ENCODE data around the gene HIGD2A.

HIGD2A gene

DNA sequence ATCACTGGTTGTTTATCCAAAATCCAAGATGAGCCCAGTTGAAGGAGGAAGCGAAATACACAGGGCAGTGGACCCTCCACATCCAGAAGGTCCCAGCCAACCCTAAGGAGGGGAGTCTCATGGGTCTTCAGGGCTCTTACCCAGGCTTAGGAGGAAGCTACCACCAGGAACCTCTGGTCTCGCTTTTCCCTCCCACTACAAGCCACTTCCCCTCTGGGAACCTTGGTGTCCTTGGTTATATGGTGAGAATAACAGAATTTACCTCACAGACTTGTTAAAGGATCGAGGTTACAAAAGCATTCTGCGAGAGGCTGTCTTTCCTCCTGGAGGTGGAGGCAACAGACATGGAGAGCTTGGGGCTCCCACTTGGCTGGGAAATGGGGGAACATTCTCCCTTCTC lies 3.4 kb downstream of the HIGD2A start:
- no peak for DNase-seq (ENCODE audit: extremely low spot score)
- CTCF ChIA-PET: interaction anchor here (1.2 to 2.1 kb wide), 3 partner anchors 25 to 182 kb away, joined by 3 to 11 read pairs (median 4); partner anchors contain the start of genes CLTB and FAF2
- POLR2A ChIA-PET: no interaction called here

GRCh38 chr5:176392526-176392925 lies 4.0 kb downstream of the HIGD2A start:
- CTCF ChIA-PET: interaction anchor here (0.8 to 2.1 kb wide), 3 partner anchors 24 to 55 kb away, joined by 3 to 11 read pairs (median 7); partner anchors contain the start of genes CLTB and FAF2
- POLR2A ChIA-PET: no interaction called here
- DNase-seq (ENCODE audit: extremely low spot score): no peak
- no peak for TF ChIP-seq CTCF (IDR thresholded peaks at IDR 0.05; ENCODE audit: control extremely low read depth, extremely low read depth, low read depth, missing control alignments)

More for the DNA sequence above, 3.4 kb downstream of the HIGD2A start:
- no peak for TF ChIP-seq CTCF (IDR thresholded peaks at IDR 0.05; ENCODE audit: control extremely low read depth, extremely low read depth, low read depth, missing control alignments)

- TF ChIP-seq CTCF (IDR thresholded peaks at IDR 0.05; ENCODE audit: control extremely low read depth, extremely low read depth, low read depth, missing control alignments): no peak
- no peak for DNase-seq (ENCODE audit: extremely low spot score)
- ChIA-PET CTCF (interaction anchor here (1.0 to 1.9 kb wide), 2 partner anchors 54 to 266 kb away, joined by 3 to 7 read pairs; partner anchors contain the start of gene FAF2), POLR2A (no interaction called here)
Observed at GRCh38 chr5:176394096-176394495, 5.5 kb downstream of the HIGD2A start.

DNA sequence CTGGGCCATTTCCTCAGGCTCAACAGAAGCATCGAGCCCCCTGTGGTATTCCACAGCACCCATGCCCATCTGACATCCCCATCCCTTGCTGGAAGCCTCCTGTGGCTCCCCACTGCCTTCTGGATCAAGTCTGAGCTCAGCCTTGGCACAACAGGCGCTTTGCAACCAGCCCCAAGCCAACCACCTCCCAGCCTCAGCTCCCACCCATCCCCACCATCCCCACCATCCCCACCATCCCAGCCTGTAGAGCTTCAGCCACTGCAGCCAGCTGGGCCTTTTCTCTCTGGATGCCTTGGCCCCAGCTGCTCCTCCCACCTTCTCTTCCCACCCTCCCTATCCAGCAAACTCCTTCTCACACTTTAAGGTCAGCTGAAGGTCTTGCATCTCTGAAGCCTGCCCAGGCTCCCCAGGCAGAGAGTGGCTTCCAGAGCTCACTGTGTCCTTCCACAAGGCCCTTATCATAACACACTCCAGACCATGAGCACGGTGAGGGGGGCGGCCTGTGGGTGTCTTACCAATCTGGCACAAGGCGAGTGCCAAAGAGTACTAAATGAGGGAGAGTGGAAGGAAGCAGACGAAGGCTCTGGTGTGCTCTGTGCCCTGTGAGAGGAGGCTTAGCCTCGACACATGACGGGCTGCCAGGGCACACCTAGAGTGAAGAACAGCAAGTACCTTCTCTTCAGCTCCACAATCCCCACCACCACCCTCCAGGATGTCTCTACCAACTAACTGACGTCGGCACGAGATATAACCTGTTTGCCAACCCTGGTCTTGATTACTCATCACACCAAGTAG lies 6.5 kb downstream of the HIGD2A start:
- TF ChIP-seq CTCF (IDR thresholded peaks at IDR 0.05; ENCODE audit: control extremely low read depth, extremely low read depth, low read depth, missing control alignments): no peak
- ChIA-PET CTCF (no interaction called here), POLR2A (no interaction called here)
- no peak for DNase-seq (ENCODE audit: extremely low spot score)

DNA sequence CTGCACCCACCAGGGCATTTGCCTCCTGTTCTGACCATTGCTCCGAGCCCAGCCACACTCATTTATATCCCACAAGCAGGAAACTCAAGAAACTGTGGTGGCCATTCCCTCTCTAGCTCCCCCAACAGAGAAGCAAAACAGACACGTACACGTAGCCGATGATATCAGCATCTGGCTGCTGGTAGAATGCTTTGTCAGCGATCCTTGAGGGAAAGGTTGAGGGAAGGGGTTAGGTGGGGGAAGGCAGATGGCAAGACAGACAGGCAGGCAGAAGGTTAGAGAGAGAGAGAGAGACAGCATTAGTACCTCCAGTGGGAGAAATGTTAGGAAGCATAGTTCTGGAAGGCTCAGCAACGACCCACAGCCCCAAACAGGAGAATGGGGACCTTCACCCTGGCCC lies 7.8 kb downstream of the HIGD2A start:
- TF ChIP-seq CTCF (IDR thresholded peaks at IDR 0.05; ENCODE audit: control extremely low read depth, extremely low read depth, low read depth, missing control alignments): no peak
- CTCF ChIA-PET: no interaction called here
- no peak for DNase-seq (ENCODE audit: extremely low spot score)
- POLR2A ChIA-PET: no interaction called here

- ChIA-PET POLR2A (no interaction called here), CTCF (no interaction called here)
- no peak for TF ChIP-seq CTCF (IDR thresholded peaks at IDR 0.05; ENCODE audit: control extremely low read depth, extremely low read depth, low read depth, missing control alignments)
- DNase-seq (ENCODE audit: extremely low spot score): no peak
Observed at GRCh38 chr5:176397736-176398420, 9.3 kb downstream of the HIGD2A start.
